Neural cell (in vitro differentiated cells): ENCODE data around the gene SCYL1. TPM values are rescaled to one million over a fixed set of nuclear protein-coding genes. Genes with fewer than 3 reads are reported as not detected.

ENCODE experiments used
- H2AFZ ChIP-seq: fragments of 200-600, 300-800 bp; sonication (generic), shearing (Covaris generic); 2 replicates; pipeline ENCODE4 v1.6.0; 2014; ENCODE audit warnings: low read depth, mild to moderate bottlenecking, antibody characterized with exemption, low read length, moderate library complexity
- H3F3A ChIP-seq: fragments of 200-600 bp; shearing (Covaris generic); 2 replicates; pipeline ENCODE4 v1.6.1; 2016; ENCODE audit warnings: mild to moderate bottlenecking, moderate library complexity, mixed read lengths, antibody characterized with exemption, low read length; ENCODE audit not compliant: insufficient read depth, poor library complexity, severe bottlenecking
- H3K27ac ChIP-seq: fragments of 200-600, 300-800 bp; sonication (generic), shearing (Covaris generic); 2 replicates; pipeline ENCODE4 v1.5.1; 2014; ENCODE audit warnings: mild to moderate bottlenecking, low read length, moderate library complexity
- H3K27me3 ChIP-seq: fragments of 300-800, 200-600 bp; sonication (generic), shearing (Covaris generic); 2 replicates; pipeline ENCODE4 v1.6.0; 2014; ENCODE audit warnings: mild to moderate bottlenecking, low read depth, low read length, moderate library complexity; ENCODE audit not compliant: insufficient read depth
- H3K36me3 ChIP-seq: fragments of 300-800, 200-600 bp; sonication (generic), shearing (Covaris generic); 2 replicates; pipeline ENCODE4 v1.5.1; 2014; ENCODE audit warnings: mild to moderate bottlenecking, antibody characterized with exemption, low read length, moderate library complexity; ENCODE audit not compliant: insufficient read depth
- H3K4me2 ChIP-seq: fragments of 300-800, 200-600 bp; sonication (generic), shearing (Covaris generic); 2 replicates; pipeline ENCODE4 v1.6.0; 2014; ENCODE audit warnings: mild to moderate bottlenecking, low read length
- H3K4me3 ChIP-seq: fragments of 300-800, 200-600 bp; sonication (generic), shearing (Covaris generic); 2 replicates; pipeline ENCODE4 v1.5.1; 2014; ENCODE audit warnings: mild to moderate bottlenecking, low read length, moderate library complexity
- H3K79me2 ChIP-seq: fragments of 200-600 bp; shearing (Covaris generic); replicated peaks from 2 replicates; pipeline ENCODE4 v1.6.0; 2014; ENCODE audit warnings: mild to moderate bottlenecking, low read length, moderate library complexity; ENCODE audit not compliant: insufficient read depth
- H3K9ac ChIP-seq: fragments of 300-800, 200-600 bp; sonication (generic), shearing (Covaris generic); 2 replicates; pipeline ENCODE4 v1.6.1; 2016; ENCODE audit warnings: mild to moderate bottlenecking, low read length, mixed read lengths
- H3K9me2 ChIP-seq: fragments of 200-600 bp; shearing (Covaris generic); 2 replicates; pipeline ENCODE4 v1.6.1; 2016; ENCODE audit warnings: mild to moderate bottlenecking, low read length, mixed read lengths; ENCODE audit not compliant: insufficient read depth
- H3K9me3 ChIP-seq: fragments of 200-600, 300-800 bp; sonication (generic), shearing (Covaris generic); 2 replicates; pipeline ENCODE4 v1.6.1; 2016; ENCODE audit warnings: mild to moderate bottlenecking, mixed run types, low read length, moderate library complexity, mixed read lengths
- H4K20me1 ChIP-seq: fragments of 200-600 bp; shearing (Covaris generic); 2 replicates; pipeline ENCODE4 v1.6.1; 2016; ENCODE audit warnings: mild to moderate bottlenecking, mixed run types; ENCODE audit not compliant: insufficient read depth
- CTCF ChIP-seq: fragments of 450-650 bp; IDR thresholded peaks from 2 replicates; pipeline ENCODE4 v1.5.1; 2014; ENCODE audit warnings: antibody characterized with exemption, mild to moderate bottlenecking, moderate library complexity; ENCODE audit not compliant: poor library complexity, severe bottlenecking
- EP300 ChIP-seq: fragments of 450-650 bp; conservative IDR thresholded peaks from 2 replicates; pipeline ENCODE4 v1.6.1; 2014; ENCODE audit warnings: antibody characterized with exemption, mild to moderate bottlenecking, moderate library complexity; ENCODE audit not compliant: poor library complexity, severe bottlenecking
- EZH2 ChIP-seq: fragments of 200-600, 300-800 bp; shearing (Covaris generic), sonication (generic); IDR thresholded peaks from 2 replicates; pipeline ENCODE4 v1.6.1; 2014; ENCODE audit warnings: antibody characterized with exemption, low read length, borderline replicate concordance, mild to moderate bottlenecking; ENCODE audit not compliant: insufficient read depth, poor library complexity, severe bottlenecking
- MXI1 ChIP-seq: fragments of 450-650 bp; conservative IDR thresholded peaks from 2 replicates; pipeline ENCODE4 v1.6.1; 2014; ENCODE audit warnings: antibody characterized with exemption, mild to moderate bottlenecking; ENCODE audit not compliant: poor library complexity, severe bottlenecking
- POLR2AphosphoS5 ChIP-seq: IDR thresholded peaks from 2 replicates; pipeline ENCODE4 v1.6.1; 2012
- RAD21 ChIP-seq: fragments of 450-650 bp; conservative IDR thresholded peaks from 2 replicates; pipeline ENCODE4 v1.6.1; 2014; ENCODE audit warnings: antibody characterized with exemption, mild to moderate bottlenecking, moderate library complexity
- REST ChIP-seq: IDR thresholded peaks from 2 replicates; pipeline ENCODE4 v1.6.1; 2012; ENCODE audit warnings: borderline replicate concordance
- SMC3 ChIP-seq: fragments of 450-650 bp; conservative IDR thresholded peaks from 2 replicates; pipeline ENCODE4 v1.6.1; 2014; ENCODE audit warnings: antibody characterized with exemption, mild to moderate bottlenecking, moderate library complexity; ENCODE audit not compliant: poor library complexity
- TAF1 ChIP-seq: IDR thresholded peaks from 2 replicates; pipeline ENCODE4 v1.6.1; 2012; ENCODE audit warnings: low read depth
- polyA plus RNA-seq: library from polyadenylated mRNA; depleted of rRNA; stranded (reverse); fragments of >200 nt; gene quantifications from 2 replicates; pipeline ENCODE4 v1.2.3, GENCODE V29; 2014

SCYL1 gene
- polyA plus RNA-seq, 1 donor from 2014 or later = 48.3 TPM

GRCh38 chr11:65499713-65500386 lies 25.0 kb upstream of the SCYL1 start:
- peaks cover 7% of the 10 kb centered on the region for H3F3A ChIP-seq
- peaks cover 51% of the 10 kb centered on the region for H4K20me1 ChIP-seq
- peaks cover 93% of the 10 kb centered on the region for H3K79me2 ChIP-seq
- TF ChIP-seq SMC3 = no peak
- TF ChIP-seq EP300 = no peak
- no peak for TF ChIP-seq RAD21
- no peak for TF ChIP-seq POLR2AphosphoS5
- TF ChIP-seq TAF1 = no peak
- no peak for TF ChIP-seq REST
- no peak for TF ChIP-seq CTCF
- TF ChIP-seq MXI1 = no peak
- no peak for TF ChIP-seq EZH2
- H3K9me2 ChIP-seq = no peaks in the 10 kb centered on the region
- peak overlapping the region; percentile 99 for H3K9ac ChIP-seq
- H2AFZ ChIP-seq = no peak overlapping the region
- peaks cover 30% of the 10 kb centered on the region for H3K36me3 ChIP-seq
- H3K4me2 ChIP-seq = no peak overlapping the region
- no peaks in the 10 kb centered on the region for H3K9me3 ChIP-seq
- no peaks in the 10 kb centered on the region for H3K27me3 ChIP-seq
- H3K4me3 ChIP-seq = peak overlapping the region; percentile 78
- peak overlapping the region; percentile 100 for H3K27ac ChIP-seq

- peaks cover 37% of the 10 kb centered on the region for H3K36me3 ChIP-seq
- H3K9me3 ChIP-seq = no peaks in the 10 kb centered on the region
- peaks cover 9% of the 10 kb centered on the region for H3F3A ChIP-seq
Observed at GRCh38 chr11:65500387-65501185, 24.3 kb upstream of the SCYL1 start.

More at GRCh38 chr11:65500387-65501185, 24.3 kb upstream of the SCYL1 start:
- peak overlapping the region; percentile 100 for H3K27ac ChIP-seq
- peaks cover 59% of the 10 kb centered on the region for H4K20me1 ChIP-seq
- H2AFZ ChIP-seq = no peak overlapping the region
- peak overlapping the region; percentile 99 for H3K9ac ChIP-seq
- peaks cover 93% of the 10 kb centered on the region for H3K79me2 ChIP-seq
- H3K4me3 ChIP-seq = peak overlapping the region; percentile 78
- H3K4me2 ChIP-seq = no peak overlapping the region
- no peaks in the 10 kb centered on the region for H3K9me2 ChIP-seq
- peak; percentile 94 for TF ChIP-seq REST
- TF ChIP-seq CTCF = no peak
- no peak for TF ChIP-seq TAF1
- TF ChIP-seq MXI1 = peak; percentile 40
- peak; percentile 32 for TF ChIP-seq RAD21
- TF ChIP-seq SMC3 = peak; percentile 30
- TF ChIP-seq EP300 = no peak
- no peak for TF ChIP-seq EZH2
- peak; percentile 90 for TF ChIP-seq POLR2AphosphoS5
- H3K27me3 ChIP-seq = no peaks in the 10 kb centered on the region
